ENCODE data around the gene CNIH2. TPM values are rescaled to one million over a fixed set of nuclear protein-coding genes. Genes with fewer than 3 reads are reported as not detected.
A peak's percentile ranks its signal among the peaks of the same experiment; 100 is the strongest.

Gene CNIH2
- total and polyA plus RNA-seq, 2 of the 8 experiments (the other 6 are each of a cell fraction or from before 2014, with no cell fraction given): 12.5 to 15.8 TPM

GRCh38 chr11:66328031-66328301 is 50.0 kb downstream of the CNIH2 start:
- H3K4me1 ChIP-seq (replicated peaks in 1 of 4; ENCODE audit: control insufficient read depth in 3 of 4, insufficient read depth in 4 of 4, low read length in 3 of 4): peaks cover 5 to 13% (median 8%) of the 10 kb centered on the region in 4 experiments; a peak in 6 of 7 replicates
- H2BK20ac ChIP-seq (ENCODE audit: low read length): peak overlapping the region; percentile 74; the same call in 1 of the 2 replicates
- WGBS, 2 experiments (ENCODE audit: extremely low coverage in 1 of 2, insufficient coverage in 1 of 2, insufficient read length in 1 of 2, insufficient replicate concordance in 2 of 2, low coverage in 1 of 2, low lambda C conversion rate in 2 of 2, missing lambda C conversion rate in 1 of 2): 95% methylated on average over 3 of the region's 3 CpGs; no CpG with 5 or more reads in 1 of the 2 experiments
- no peaks in the 10 kb centered on the region for H3K9me3 ChIP-seq (ENCODE audit: insufficient read depth in 2 of 2, low read depth in 1 of 2, low read length in 1 of 2)
- ChIA-PET CTCF (ENCODE audit: partially characterized antibody) (no interaction called here), POLR2A (ENCODE audit: partially characterized antibody) (no interaction called here)
- H3K18ac ChIP-seq (ENCODE audit: extremely low read depth, low read length): no peak overlapping the region; the same call in none of the 2 replicates
- no peaks in the 10 kb centered on the region for H4K20me1 ChIP-seq (replicated peaks in 1 of 2; ENCODE audit: control insufficient read depth in 1 of 2, insufficient read depth in 2 of 2, low read length in 2 of 2)
- peak overlapping the region; percentile 100 for H2BK15ac ChIP-seq (ENCODE audit: low read length)
- no peak overlapping the region for H3K23ac ChIP-seq (ENCODE audit: insufficient read length)
- H4K5ac ChIP-seq (ENCODE audit: insufficient read length, low read depth, low read length): no peak overlapping the region
- FAIRE-seq (no peak), DNase-seq (ENCODE audit: low read depth in 1 of 2, low spot score in 2 of 2) (no peak)
- H4K91ac ChIP-seq (replicated peaks; ENCODE audit: insufficient read length, low read length): peak overlapping the region; percentile 94
- peak overlapping the region; percentile 80 for H2BK120ac ChIP-seq (replicated peaks; ENCODE audit: low read depth, low read length)
- H3K56ac ChIP-seq (replicated peaks; ENCODE audit: insufficient read length, low read depth, low read length): no peak overlapping the region
- H2AFZ ChIP-seq (ENCODE audit: low read length): peak overlapping the region; percentile 54
- H3K79me1 ChIP-seq (ENCODE audit: low read depth, low read length): no peaks in the 10 kb centered on the region
- peak overlapping the region; percentile 69 for H3K4ac ChIP-seq (replicated peaks; ENCODE audit: insufficient read length, low read depth, low read length)
- H3K23me2 ChIP-seq (ENCODE audit: low read depth, low read length): peaks cover 2% of the 10 kb centered on the region; the same call in 1 of the 2 replicates
- H2BK5ac ChIP-seq (ENCODE audit: low read depth, low read length): peak overlapping the region; percentile 75; the same call in 1 of the 2 replicates
- no peak overlapping the region for H3K9ac ChIP-seq (replicated peaks in 1 of 4; ENCODE audit: extremely low read depth in 1 of 4, low read depth in 3 of 4, low read length in 3 of 4)
- H2AK5ac ChIP-seq (ENCODE audit: low read depth, low read length): peak overlapping the region; percentile 69
- H3K79me2 ChIP-seq (ENCODE audit: control insufficient read depth in 1 of 2, insufficient read depth in 2 of 2, low read length in 2 of 2): no peaks in the 10 kb centered on the region
- no peak overlapping the region for H3K14ac ChIP-seq (ENCODE audit: insufficient read length)
- H3K36me3 ChIP-seq (ENCODE audit: control insufficient read depth in 2 of 4, insufficient read depth in 4 of 4, low read length in 3 of 4): no peaks in the 10 kb centered on the region
- no peak overlapping the region for H3K4me2 ChIP-seq (ENCODE audit: insufficient read depth in 1 of 2, low read depth in 2 of 2, low read length in 2 of 2)
- H4K8ac ChIP-seq (ENCODE audit: extremely low read depth, insufficient read depth, low read length): 0 out of 2 replicates have a peak overlapping the region, but pooled peaks have one; percentile 63
- H2BK12ac ChIP-seq (ENCODE audit: low read depth, low read length): peak overlapping the region; percentile 99
- H3K27ac ChIP-seq (ENCODE audit: low read depth, low read length): no peak overlapping the region
- H3K27me3 ChIP-seq (replicated peaks in 1 of 4; ENCODE audit: control insufficient read depth in 3 of 4, extremely low read depth in 1 of 4, insufficient read depth in 3 of 4, low read length in 3 of 4): peaks cover 0 to 7% (median 5%) of the 10 kb centered on the region in 4 experiments; a peak in 2 of 7 replicates
- no peak overlapping the region for H3K4me3 ChIP-seq (ENCODE audit: extremely low read depth in 1 of 4, insufficient read depth in 2 of 4, low read depth in 3 of 4, low read length in 4 of 4)

Measured in H1 (cell line).